SK-N-MC (cell line): ENCODE data around the gene CCDC102A.
"Not testable (repeated sequence)": the region's sequence is repeated elsewhere in the genome, so short reads cannot be mapped to it uniquely, and the experiment has no call there.

Experiments
- DNase-seq: peaks from one replicate; pipeline ENCODE4 v3.0.0-alpha.2; 2011; ENCODE audit warnings: low read depth, low spot score
- H3K27ac ChIP-seq: fragments of 200-600 bp; sonication (generic); 2 replicates; pipeline ENCODE4 v1.5.1; 2016; ENCODE audit warnings: mixed run types
- H3K36me3 ChIP-seq: fragments of 200-600 bp; sonication (generic); 2 replicates; pipeline ENCODE4 v1.6.1; 2017; ENCODE audit warnings: antibody characterized with exemption, low read length, mixed read lengths; ENCODE audit not compliant: insufficient read depth
- H3K4me3 ChIP-seq: fragments of 200-600 bp; sonication (generic); 2 replicates; pipeline ENCODE4 v1.5.1; 2016
- H3K9ac ChIP-seq: fragments of 200-600 bp; sonication (generic); 2 replicates; pipeline ENCODE4 v1.8.0; 2017; ENCODE audit warnings: mixed run types, mixed read lengths; ENCODE audit not compliant: insufficient read length
- H3K9me3 ChIP-seq: fragments of 200-600 bp; sonication (generic); 2 replicates; pipeline ENCODE4 v1.6.1; 2017; ENCODE audit warnings: low read depth, mild to moderate bottlenecking, antibody characterized with exemption, low read length, moderate library complexity, mixed read lengths
- EZH2 ChIP-seq: fragments of 200-600 bp; sonication (generic); IDR thresholded peaks from one replicate; pipeline ENCODE4 v1.6.1; 2017; ENCODE audit warnings: antibody characterized with exemption
- FOXP2 ChIP-seq: optimal IDR thresholded peaks from 2 replicates; pipeline ENCODE3; 2011; ENCODE audit warnings: mild to moderate bottlenecking, moderate library complexity; ENCODE audit not compliant: insufficient read depth; ENCODE audit errors: extremely low read length, control extremely low read depth
- POLR2AphosphoS5 ChIP-seq: IDR thresholded peaks from 2 replicates; pipeline ENCODE4 v1.6.1; 2012; ENCODE audit warnings: mild to moderate bottlenecking, low read depth, low read length, borderline replicate concordance

CCDC102A gene

GRCh38 chr16:57504491-57504890, 31.9 kb downstream of the CCDC102A start:
- Histone ChIP-seq H3K4me3 (no peak overlapping the region), H3K9me3 (no peaks in the 10 kb centered on the region), H3K9ac (no peak overlapping the region), H3K36me3 (no peaks in the 10 kb centered on the region), H3K27ac (no peak overlapping the region)
- TF ChIP-seq FOXP2 (no peak), POLR2AphosphoS5 (no peak), EZH2 (no peak)
- DNase-seq: no peak

- no peak overlapping the region for H3K27ac ChIP-seq
Measured at GRCh38 chr16:57504001-57504400, 32.4 kb downstream of the CCDC102A start.

GRCh38 chr16:57503366-57503765, 33.0 kb downstream of the CCDC102A start:
- TF ChIP-seq EZH2: no peak
- TF ChIP-seq POLR2AphosphoS5: no peak
- no peak for TF ChIP-seq FOXP2
- no peak for DNase-seq
- H3K9me3 ChIP-seq: no peaks in the 10 kb centered on the region
- no peak overlapping the region for H3K9ac ChIP-seq
- H3K27ac ChIP-seq: no peak overlapping the region
- no peaks in the 10 kb centered on the region for H3K36me3 ChIP-seq
- no peak overlapping the region for H3K4me3 ChIP-seq

More at GRCh38 chr16:57504001-57504400, 32.4 kb downstream of the CCDC102A start:
- no peak overlapping the region for H3K9ac ChIP-seq
- TF ChIP-seq FOXP2 (no peak), POLR2AphosphoS5 (no peak), EZH2 (no peak)
- no peaks in the 10 kb centered on the region for H3K36me3 ChIP-seq
- DNase-seq: no peak
- H3K4me3 ChIP-seq: no peak overlapping the region
- no peaks in the 10 kb centered on the region for H3K9me3 ChIP-seq

- no peak for DNase-seq
- no peak for TF ChIP-seq POLR2AphosphoS5
- no peak for TF ChIP-seq FOXP2
- TF ChIP-seq EZH2: no peak
- H3K9me3 ChIP-seq: no peaks in the 10 kb centered on the region
- H3K4me3 ChIP-seq: no peak overlapping the region
- H3K36me3 ChIP-seq: no peaks in the 10 kb centered on the region
- H3K9ac ChIP-seq: no peak overlapping the region
- no peak overlapping the region for H3K27ac ChIP-seq
Measured at GRCh38 chr16:57502048-57502775, 34.2 kb downstream of the CCDC102A start.

GRCh38 chr16:57501492-57501891, 34.9 kb downstream of the CCDC102A start:
- no peak for DNase-seq
- TF ChIP-seq FOXP2: no peak
- no peak for TF ChIP-seq POLR2AphosphoS5
- no peak for TF ChIP-seq EZH2
- no peak overlapping the region for H3K9ac ChIP-seq
- H3K9me3 ChIP-seq: no peaks in the 10 kb centered on the region
- no peak overlapping the region for H3K27ac ChIP-seq
- no peaks in the 10 kb centered on the region for H3K36me3 ChIP-seq
- no peak overlapping the region for H3K4me3 ChIP-seq

GRCh38 chr16:57500578-57501111, 35.7 kb downstream of the CCDC102A start:
- Histone ChIP-seq H3K27ac (no peak overlapping the region), H3K9me3 (no peaks in the 10 kb centered on the region), H3K4me3 (no peak overlapping the region), H3K9ac (no peak overlapping the region), H3K36me3 (no peaks in the 10 kb centered on the region)
- TF ChIP-seq POLR2AphosphoS5: no peak
- no peak for TF ChIP-seq EZH2
- TF ChIP-seq FOXP2: no peak
- no peak for DNase-seq

- not testable (repeated sequence) for H3K27ac ChIP-seq, H3K4me3 ChIP-seq, H3K9ac ChIP-seq, H3K36me3 ChIP-seq, H3K9me3 ChIP-seq, DNase-seq
Measured at GRCh38 chr16:57499941-57500340, 36.4 kb downstream of the CCDC102A start.

- H3K9ac ChIP-seq: no peak overlapping the region
- H3K36me3 ChIP-seq: no peaks in the 10 kb centered on the region
- H3K9me3 ChIP-seq: no peaks in the 10 kb centered on the region
- H3K4me3 ChIP-seq: no peak overlapping the region
- DNase-seq: no peak
- H3K27ac ChIP-seq: no peak overlapping the region
- TF ChIP-seq FOXP2: no peak
- no peak for TF ChIP-seq EZH2
- TF ChIP-seq POLR2AphosphoS5: no peak
Measured at GRCh38 chr16:57498031-57498430, 38.3 kb downstream of the CCDC102A start.

- DNase-seq: no peak
- Histone ChIP-seq H3K36me3 (no peaks in the 10 kb centered on the region), H3K9me3 (no peaks in the 10 kb centered on the region), H3K27ac (no peak overlapping the region), H3K4me3 (no peak overlapping the region), H3K9ac (no peak overlapping the region)
- TF ChIP-seq FOXP2: no peak
- TF ChIP-seq POLR2AphosphoS5: no peak
- TF ChIP-seq EZH2: no peak
Measured at GRCh38 chr16:57497121-57497520, 39.2 kb downstream of the CCDC102A start.
